ENCODE measurements around the gene LCA5. TPM values are rescaled to one million over a fixed set of nuclear protein-coding genes. Genes with fewer than 3 reads are reported as not detected.

The LCA5 gene
- total RNA-seq, 1 experiment from 2014 or later = 2.3 TPM

DNA sequence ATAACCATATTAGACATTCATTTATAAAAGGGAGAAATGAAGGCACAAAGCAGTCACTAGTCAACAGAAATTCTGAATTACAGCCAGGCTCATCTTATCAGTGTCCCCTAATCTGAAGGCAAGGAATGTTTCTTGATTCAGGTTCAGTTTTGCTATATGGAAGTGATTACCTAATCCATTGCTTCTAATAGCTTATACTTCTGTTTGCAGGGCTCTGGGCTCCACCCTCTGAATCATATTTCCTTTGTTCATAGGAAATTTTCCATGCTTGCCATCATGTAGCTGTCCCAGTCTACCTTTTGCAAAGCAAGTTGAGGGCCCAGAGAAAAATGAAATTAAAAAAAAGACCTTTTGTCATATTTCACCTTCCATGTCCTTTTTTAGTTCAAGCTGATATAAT, 96.0 kb downstream of the LCA5 start:
- no peak overlapping the region for H2BK20ac ChIP-seq (ENCODE audit: low read depth, low read length, poor library complexity, severe bottlenecking)
- H2AK5ac ChIP-seq (ENCODE audit: insufficient read length, low read length) = no peak overlapping the region
- H3K4me1 ChIP-seq (ENCODE audit: insufficient read depth, low read length) = no peaks in the 10 kb centered on the region
- H2BK120ac ChIP-seq (ENCODE audit: low read depth, low read length, poor library complexity, severe bottlenecking) = no peak overlapping the region
- H2BK5ac ChIP-seq (ENCODE audit: insufficient read length, low read length) = no peak overlapping the region
- H3K4me2 ChIP-seq (ENCODE audit: insufficient read depth, insufficient read length, low read length) = no peak overlapping the region
- H3K14ac ChIP-seq (ENCODE audit: insufficient read depth, low read length) = no peak overlapping the region
- H4K5ac ChIP-seq (ENCODE audit: insufficient read length, low read depth, low read length) = no peak overlapping the region
- no peak overlapping the region for H3K4ac ChIP-seq (ENCODE audit: low read depth, low read length)
- no peak overlapping the region for H4K8ac ChIP-seq (replicated peaks; ENCODE audit: insufficient read length, low read depth, low read length)
- H3K56ac ChIP-seq (ENCODE audit: insufficient read length, low read depth, low read length) = no peak overlapping the region
- no peak overlapping the region for H3K27ac Mint-ChIP-seq
- H3K18ac ChIP-seq (ENCODE audit: insufficient read length, low read depth, low read length) = no peak overlapping the region
- no peaks in the 10 kb centered on the region for H3K27me3 ChIP-seq (ENCODE audit: insufficient read depth, low read length)
- no peak overlapping the region for H3K27ac ChIP-seq (ENCODE audit: insufficient read length, low read depth, low read length)
- H2AFZ ChIP-seq (ENCODE audit: low read length) = no peak overlapping the region
- no peaks in the 10 kb centered on the region for H3K79me2 ChIP-seq (ENCODE audit: insufficient read depth, low read length)
- H3K23ac ChIP-seq (ENCODE audit: insufficient read length, low read depth, low read length) = no peak overlapping the region
- H2BK15ac ChIP-seq (ENCODE audit: low read depth, low read length) = no peak overlapping the region
- no peak for DNase-seq
- no peak overlapping the region for H2BK12ac ChIP-seq (ENCODE audit: insufficient read length, low read depth, low read length)
- no peaks in the 10 kb centered on the region for H3K79me1 ChIP-seq (ENCODE audit: insufficient read depth, low read depth, low read length, poor library complexity, severe bottlenecking)
- H3K4me3 Mint-ChIP-seq = no peak overlapping the region
- peaks cover 2 to 4% of the 10 kb centered on the region in 2 experiments; a peak in 2 of 4 replicates for H3K4me1 Mint-ChIP-seq
- peaks cover 11 to 30% (median 20%) of the 10 kb centered on the region in 3 experiments; a peak in 6 of 7 replicates for H3K36me3 Mint-ChIP-seq (ENCODE audit: insufficient read depth in 1 of 3, low read depth in 3 of 3)
- H3T11ph ChIP-seq (ENCODE audit: low read length) = no peak overlapping the region
- H4K20me1 ChIP-seq (ENCODE audit: control insufficient read depth, insufficient read depth, insufficient read length) = no peaks in the 10 kb centered on the region
- H3K27me3 Mint-ChIP-seq (ENCODE audit: low read depth) = no peaks in the 10 kb centered on the region
- no peak overlapping the region for H3K9ac ChIP-seq (ENCODE audit: extremely low read depth, insufficient read length, low read length)
- H4K91ac ChIP-seq (ENCODE audit: insufficient read length, low read depth, low read length) = no peak overlapping the region
- H3K9me3 Mint-ChIP-seq = peaks cover 20 to 25% of the 10 kb centered on the region in 2 experiments
- no peaks in the 10 kb centered on the region for H3K9me3 ChIP-seq (ENCODE audit: control insufficient read depth, low read depth, low read length)
- H3K23me2 ChIP-seq (ENCODE audit: insufficient read length, low read depth, low read length, poor library complexity, severe bottlenecking) = no peaks in the 10 kb centered on the region
- TF ChIP-seq, protein P1, sequence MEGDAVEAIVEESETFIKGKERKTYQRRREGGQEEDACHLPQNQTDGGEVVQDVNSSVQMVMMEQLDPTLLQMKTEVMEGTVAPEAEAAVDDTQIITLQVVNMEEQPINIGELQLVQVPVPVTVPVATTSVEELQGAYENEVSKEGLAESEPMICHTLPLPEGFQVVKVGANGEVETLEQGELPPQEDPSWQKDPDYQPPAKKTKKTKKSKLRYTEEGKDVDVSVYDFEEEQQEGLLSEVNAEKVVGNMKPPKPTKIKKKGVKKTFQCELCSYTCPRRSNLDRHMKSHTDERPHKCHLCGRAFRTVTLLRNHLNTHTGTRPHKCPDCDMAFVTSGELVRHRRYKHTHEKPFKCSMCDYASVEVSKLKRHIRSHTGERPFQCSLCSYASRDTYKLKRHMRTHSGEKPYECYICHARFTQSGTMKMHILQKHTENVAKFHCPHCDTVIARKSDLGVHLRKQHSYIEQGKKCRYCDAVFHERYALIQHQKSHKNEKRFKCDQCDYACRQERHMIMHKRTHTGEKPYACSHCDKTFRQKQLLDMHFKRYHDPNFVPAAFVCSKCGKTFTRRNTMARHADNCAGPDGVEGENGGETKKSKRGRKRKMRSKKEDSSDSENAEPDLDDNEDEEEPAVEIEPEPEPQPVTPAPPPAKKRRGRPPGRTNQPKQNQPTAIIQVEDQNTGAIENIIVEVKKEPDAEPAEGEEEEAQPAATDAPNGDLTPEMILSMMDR (conservative IDR thresholded peaks at IDR 0.05) = no peak
